CD4-positive, alpha-beta T cell treated with Interleukin-21 for 1 hour (primary cell): ENCODE data around the gene LRIT1.

Experiments used
- DNase-seq: peaks from one replicate; pipeline ENCODE4 v3.0.0-alpha.2; 2020

LRIT1 gene

GRCh38 chr10:84214046-84214572, 27.2 kb downstream of the LRIT1 start:
- DNase-seq: no peak

GRCh38 chr10:84213076-84213475, 28.3 kb downstream of the LRIT1 start:
- DNase-seq: no peak

DNA sequence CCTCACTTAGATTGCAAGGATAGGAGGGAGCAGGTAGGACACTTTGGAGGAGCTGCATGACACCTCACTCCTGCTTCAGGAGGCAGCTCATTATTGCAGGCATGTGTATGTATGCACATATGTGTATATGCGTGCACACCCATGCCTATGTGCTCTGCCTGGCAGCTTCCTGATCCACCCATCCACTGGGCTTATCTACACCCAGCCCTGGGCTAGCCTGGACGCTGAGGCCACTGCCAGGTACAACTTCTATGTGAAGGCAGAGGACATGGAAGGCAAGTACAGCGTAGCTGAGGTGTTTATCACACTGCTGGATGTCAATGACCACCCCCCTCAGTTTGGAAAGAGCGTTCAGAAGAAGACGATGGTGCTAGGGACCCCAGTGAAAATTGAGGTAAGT, 29.3 kb downstream of the LRIT1 start:
- no peak for DNase-seq

- no peak for DNase-seq
These were observed 29.8 kb downstream of the LRIT1 start for GRCh38 chr10:84211566-84211965.

GRCh38 chr10:84208023-84208422, 33.3 kb downstream of the LRIT1 start:
- DNase-seq: no peak

GRCh38 chr10:84205853-84206525, 35.4 kb downstream of the LRIT1 start:
- DNase-seq: no peak

- peak; percentile 66 for DNase-seq
These were observed 36.1 kb downstream of the LRIT1 start for GRCh38 chr10:84205049-84205852.

GRCh38 chr10:84204610-84205009, 36.7 kb downstream of the LRIT1 start:
- no peak for DNase-seq

- no peak for DNase-seq
These were observed 37.2 kb downstream of the LRIT1 start for GRCh38 chr10:84204122-84204521.

DNA sequence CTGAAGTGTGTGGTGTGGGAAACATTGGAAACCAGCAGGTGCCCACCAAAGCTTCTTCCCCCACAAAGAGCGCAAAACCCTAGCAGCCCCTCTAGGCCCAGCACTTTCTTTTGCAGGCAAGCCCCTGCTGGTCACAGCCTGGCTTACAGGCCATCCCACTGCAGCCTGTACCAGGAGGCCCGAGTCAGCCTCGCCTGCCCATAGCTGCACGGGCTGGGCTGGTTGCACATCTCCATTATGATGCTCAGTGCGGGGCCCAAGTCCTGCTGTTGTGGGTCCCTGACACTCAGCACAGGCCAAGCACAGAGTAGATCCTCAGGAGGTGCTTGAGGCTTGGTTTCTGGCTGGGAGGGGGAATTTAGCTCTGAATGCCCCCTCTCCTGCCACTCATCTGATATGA, 39.0 kb downstream of the LRIT1 start:
- DNase-seq: no peak

- DNase-seq: no peak
These were observed 39.7 kb downstream of the LRIT1 start for GRCh38 chr10:84201682-84202081.

DNA sequence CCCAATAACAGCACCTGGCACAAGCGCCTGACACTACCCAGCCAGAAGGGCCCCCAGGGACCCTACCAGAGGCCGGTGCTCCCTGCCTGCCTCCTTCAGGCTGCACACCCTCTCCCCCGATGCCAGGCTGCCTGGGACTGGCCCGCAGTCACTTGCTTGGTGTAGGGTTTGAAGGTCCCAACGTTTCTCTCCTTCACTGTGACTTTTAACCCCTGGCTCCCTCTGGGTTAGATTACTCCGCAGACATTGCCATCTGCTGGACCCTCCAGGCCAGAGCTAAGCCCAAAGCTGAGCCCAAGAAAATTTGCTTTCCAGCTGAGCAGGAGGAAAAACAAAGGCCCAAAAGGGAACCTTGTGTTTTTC, 40.1 kb downstream of the LRIT1 start:
- DNase-seq: no peak

GRCh38 chr10:84200537-84201243, 40.7 kb downstream of the LRIT1 start:
- no peak for DNase-seq

GRCh38 chr10:84198206-84198915, 43.0 kb downstream of the LRIT1 start:
- DNase-seq: no peak

DNA sequence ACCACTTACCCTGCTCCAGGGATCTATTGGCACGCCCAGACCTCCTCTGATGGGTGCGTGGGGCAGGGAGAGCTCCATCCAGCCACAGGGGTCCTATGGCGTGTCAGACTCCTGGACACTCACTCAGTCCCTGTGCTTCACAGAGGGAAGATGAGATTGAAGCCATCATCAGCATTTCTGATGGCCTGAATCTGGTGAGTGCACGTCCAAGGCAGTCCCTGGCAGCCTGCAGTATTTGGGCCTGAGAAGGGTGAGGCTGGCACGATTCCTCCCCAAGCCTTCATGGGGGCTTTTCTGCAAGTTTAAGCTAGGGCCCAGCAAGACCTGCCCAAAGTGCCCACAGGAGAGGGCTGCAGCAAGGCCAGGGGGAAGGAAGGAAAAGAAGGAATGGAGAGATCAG, 43.7 kb downstream of the LRIT1 start:
- no peak for DNase-seq

DNA sequence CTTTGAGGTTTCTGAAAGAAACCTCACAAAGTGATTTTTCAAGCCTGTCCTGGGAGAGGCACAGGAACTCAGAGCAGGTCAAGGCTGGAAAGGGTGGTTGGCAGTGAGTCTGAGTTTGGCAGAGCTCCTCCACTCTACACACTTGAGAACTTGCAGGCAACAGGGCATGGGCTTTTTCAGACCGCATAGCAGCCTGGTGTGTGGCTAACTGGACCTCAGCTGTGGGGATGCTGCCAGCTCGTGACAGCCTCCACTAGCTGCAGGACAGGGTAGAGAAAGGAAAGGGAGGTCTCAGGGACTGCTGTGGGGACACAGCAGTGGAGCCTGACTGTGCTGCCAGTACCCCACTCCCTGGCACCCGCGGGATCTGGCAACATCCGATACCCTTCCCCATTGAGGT, 44.4 kb downstream of the LRIT1 start:
- DNase-seq: no peak

- no peak for DNase-seq
These were observed 45.3 kb downstream of the LRIT1 start for GRCh38 chr10:84196083-84196482.

DNA sequence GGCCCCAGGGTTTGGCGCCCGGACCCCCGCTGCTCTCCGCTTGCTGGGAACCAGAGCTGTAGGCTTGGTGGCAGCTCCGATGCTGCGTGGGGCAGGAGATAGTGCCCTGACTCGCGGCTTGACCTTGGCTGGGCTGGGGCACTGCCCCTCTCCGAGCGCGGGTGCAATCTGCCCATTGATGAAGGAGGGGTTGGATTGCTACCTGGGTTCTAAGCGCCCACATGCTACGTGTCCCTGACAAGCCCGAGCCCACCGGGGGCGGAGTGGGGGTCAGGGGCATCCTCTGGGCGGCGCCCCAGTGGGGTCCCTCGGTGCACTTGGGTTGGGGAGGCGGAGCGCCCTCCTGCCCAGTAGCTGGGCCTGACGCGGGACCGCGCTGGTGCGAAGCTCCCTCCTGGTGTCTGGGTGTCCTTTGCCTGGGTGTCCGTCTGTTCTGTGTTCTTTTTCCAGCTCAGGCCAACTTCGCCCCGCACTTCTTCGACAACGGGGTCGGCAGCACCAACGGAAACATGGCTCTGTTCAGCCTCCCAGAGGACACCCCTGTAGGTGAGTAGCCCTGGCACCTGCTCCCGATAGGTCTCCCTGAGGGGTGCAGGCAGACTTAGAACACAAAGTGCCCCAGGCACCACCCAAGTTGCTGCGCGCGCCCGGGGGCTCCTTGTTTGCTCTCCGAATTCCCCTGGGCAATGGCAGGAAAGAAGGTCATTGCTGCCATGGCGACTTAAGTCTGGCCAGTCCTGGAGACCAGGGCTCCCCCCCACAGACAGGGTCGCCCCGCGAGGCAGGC, 46.1 kb downstream of the LRIT1 start:
- no peak for DNase-seq

GRCh38 chr10:84194424-84195043, 46.8 kb downstream of the LRIT1 start, which contains the start of gene CDHR1:
Gene CDHR1 (plus strand): TSS chr10:84194537. CDS start chr10:84194761, 224 bp downstream.
- DNase-seq: peak; percentile 62

GRCh38 chr10:84193846-84194423, 47.4 kb downstream of the LRIT1 start:
- no peak for DNase-seq

- DNase-seq: no peak
These were observed 48.0 kb downstream of the LRIT1 start for GRCh38 chr10:84193327-84193726.
